ENCODE results near the gene S100PBP. TPM values are rescaled to one million over a fixed set of nuclear protein-coding genes. Genes with fewer than 3 reads are reported as not detected.

S100PBP gene
- total and polyA plus RNA-seq, 9 of the 15 experiments (the other 6 are each of a cell fraction or from before 2014, with no cell fraction given): 22.9 to 60.2 (median 32.9) TPM

GRCh38 chr1:32907435-32907834 is 90.0 kb downstream of the S100PBP start (continued):
- no peak for TF ChIP-seq MBD1 (CRISPR knock-in tag; IDR thresholded peaks at IDR 0.05)
- peak; percentile 88 for TF ChIP-seq RFX1 (IDR thresholded peaks at IDR 0.05)
- TF ChIP-seq NBN (IDR thresholded peaks at IDR 0.05; ENCODE audit: low read depth): no peak
- no peak for TF ChIP-seq TCF7L2 (IDR thresholded peaks at IDR 0.05; ENCODE audit: low read depth, low read length)
- no peak for TF ChIP-seq NR0B1 (IDR thresholded peaks at IDR 0.05; ENCODE audit: partially characterized antibody)
- TF ChIP-seq MYNN (IDR thresholded peaks at IDR 0.05): peak; percentile 100
- TF ChIP-seq MYNN (CRISPR knock-in tag; IDR thresholded peaks at IDR 0.05): peak; percentile 97
- TF ChIP-seq ZNF764 (CRISPR knock-in tag; IDR thresholded peaks at IDR 0.05; ENCODE audit: low read depth): 0 out of 2 replicates have a peak, but pooled peaks have one; percentile 13
- TF ChIP-seq SMARCE1 (IDR thresholded peaks at IDR 0.05): peak; percentile 19; the same call in 1 of the 2 replicates
- peak; percentile 96 for TF ChIP-seq SPI1 (IDR thresholded peaks at IDR 0.05; ENCODE audit: borderline replicate concordance, low read depth, low read length)
- no peak for TF ChIP-seq PBX2 (CRISPR knock-in tag; IDR thresholded peaks at IDR 0.05; ENCODE audit: low read depth)
- TF ChIP-seq PBX2 (tag; conservative IDR thresholded peaks at IDR 0.05; ENCODE audit: low read depth): 0 out of 2 replicates have a peak, but pooled peaks have one; percentile 42
- no peak for TF ChIP-seq SRSF7 (optimal IDR thresholded peaks at IDR 0.05; ENCODE audit: low read depth, low read length)

Other genes with a start within 250 kb of the S100PBP start
Only the 7 nearest of the 9 such genes appear.
- gene RBBP4, start 166.4 kb upstream of the S100PBP start, total RNA-seq (2014; rRNA removed): 185 and 228 TPM in 2 replicates
- 321 and 363 TPM in 2 replicates for gene RBBP4, start 166.4 kb upstream of the S100PBP start, total RNA-seq (2014; rRNA removed; fragmentation: Illumina TruSeq; extraction: Trizol)
- gene RBBP4, start 166.4 kb upstream of the S100PBP start, total RNA-seq (2015; rRNA removed; fragmentation: Illumina TruSeq; extraction: Trizol): 245 and 259 TPM in 2 replicates
- 387 and 409 TPM in 2 replicates for gene RBBP4, start 166.4 kb upstream of the S100PBP start, total RNA-seq (2021)
- 193 and 262 TPM in 2 replicates for gene RBBP4, start 166.4 kb upstream of the S100PBP start, polyA plus RNA-seq (2011; rRNA removed)
- 293 and 326 TPM in 2 replicates for gene RBBP4, start 166.4 kb upstream of the S100PBP start, polyA plus RNA-seq (2014; fragmentation: Illumina TruSeq; extraction: Trizol)
- 100 to 1,000 TPM; 248 to 285 TPM for gene RBBP4, start 166.4 kb upstream of the S100PBP start, polyA plus RNA-seq (2014; fragmentation: Nextera tagmentation; extraction: Ambion mirVana)
- gene RBBP4, start 166.4 kb upstream of the S100PBP start, polyA plus RNA-seq (2014; rRNA removed): 247 and 254 TPM in 2 replicates
- 0.86 and 1.1 TPM in 2 replicates for gene SYNC, start 114.9 kb upstream of the S100PBP start, total RNA-seq (2014; rRNA removed)
- 0.83 and 0.91 TPM in 2 replicates for gene SYNC, start 114.9 kb upstream of the S100PBP start, total RNA-seq (2014; rRNA removed; fragmentation: Illumina TruSeq; extraction: Trizol)
- 0.87 and 1.1 TPM in 2 replicates for gene SYNC, start 114.9 kb upstream of the S100PBP start, total RNA-seq (2015; rRNA removed; fragmentation: Illumina TruSeq; extraction: Trizol)
- 0.62 and 0.87 TPM in 2 replicates for gene SYNC, start 114.9 kb upstream of the S100PBP start, total RNA-seq (2021)
- 0.43 and 0.98 TPM in 2 replicates for gene SYNC, start 114.9 kb upstream of the S100PBP start, polyA plus RNA-seq (2011; rRNA removed)
- 0.84 and 1.1 TPM in 2 replicates for gene SYNC, start 114.9 kb upstream of the S100PBP start, polyA plus RNA-seq (2014; fragmentation: Illumina TruSeq; extraction: Trizol)
- under 1 TPM; 0.49 to 0.74 TPM for gene SYNC, start 114.9 kb upstream of the S100PBP start, polyA plus RNA-seq (2014; fragmentation: Nextera tagmentation; extraction: Ambion mirVana)
- 0.88 and 1.1 TPM in 2 replicates for gene SYNC, start 114.9 kb upstream of the S100PBP start, polyA plus RNA-seq (2014; rRNA removed)
- gene YARS1, start 295 bp upstream of the S100PBP start, total RNA-seq (2014; rRNA removed): 336 and 418 TPM in 2 replicates
- gene YARS1, start 295 bp upstream of the S100PBP start, total RNA-seq (2014; rRNA removed; fragmentation: Illumina TruSeq; extraction: Trizol): 207 and 229 TPM in 2 replicates
- 127 TPM in 2 replicates for gene YARS1, start 295 bp upstream of the S100PBP start, total RNA-seq (2015; rRNA removed; fragmentation: Illumina TruSeq; extraction: Trizol)
- 276 and 306 TPM in 2 replicates for gene YARS1, start 295 bp upstream of the S100PBP start, total RNA-seq (2021)
- 166 and 174 TPM in 2 replicates for gene YARS1, start 295 bp upstream of the S100PBP start, polyA plus RNA-seq (2011; rRNA removed)
- 312 and 330 TPM in 2 replicates for gene YARS1, start 295 bp upstream of the S100PBP start, polyA plus RNA-seq (2014; fragmentation: Illumina TruSeq; extraction: Trizol)
- 10 to 100 TPM; 66.2 to 92.8 TPM for gene YARS1, start 295 bp upstream of the S100PBP start, polyA plus RNA-seq (2014; fragmentation: Nextera tagmentation; extraction: Ambion mirVana)
- gene YARS1, start 295 bp upstream of the S100PBP start, polyA plus RNA-seq (2014; rRNA removed): 182 and 201 TPM in 2 replicates
- gene FNDC5, start 53.3 kb downstream of the S100PBP start, total RNA-seq (2014; rRNA removed): 0.14 and 0.61 TPM in 2 replicates
- 0.25 and 0.48 TPM in 2 replicates for gene FNDC5, start 53.3 kb downstream of the S100PBP start, total RNA-seq (2014; rRNA removed; fragmentation: Illumina TruSeq; extraction: Trizol)
- gene FNDC5, start 53.3 kb downstream of the S100PBP start, total RNA-seq (2015; rRNA removed; fragmentation: Illumina TruSeq; extraction: Trizol): 0.22 and 0.41 TPM in 2 replicates
- 0.38 and 0.56 TPM in 2 replicates for gene FNDC5, start 53.3 kb downstream of the S100PBP start, total RNA-seq (2021)
- 2.1 and 2.5 TPM in 2 replicates for gene FNDC5, start 53.3 kb downstream of the S100PBP start, polyA plus RNA-seq (2011; rRNA removed)
- gene FNDC5, start 53.3 kb downstream of the S100PBP start, polyA plus RNA-seq (2014; fragmentation: Illumina TruSeq; extraction: Trizol): 0.17 and 0.25 TPM in 2 replicates
- under 1 TPM; 0.06 to 0.10 TPM for gene FNDC5, start 53.3 kb downstream of the S100PBP start, polyA plus RNA-seq (2014; fragmentation: Nextera tagmentation; extraction: Ambion mirVana)
- 0.12 and 0.24 TPM in 2 replicates for gene FNDC5, start 53.3 kb downstream of the S100PBP start, polyA plus RNA-seq (2014; rRNA removed)
- gene HPCA, start 68.8 kb downstream of the S100PBP start, total RNA-seq (2014; rRNA removed): not detected in 2 replicates
- not detected in 2 replicates for gene HPCA, start 68.8 kb downstream of the S100PBP start, total RNA-seq (2014; rRNA removed; fragmentation: Illumina TruSeq; extraction: Trizol)
- gene HPCA, start 68.8 kb downstream of the S100PBP start, total RNA-seq (2015; rRNA removed; fragmentation: Illumina TruSeq; extraction: Trizol): not detected in 2 replicates
- not detected in 2 replicates for gene HPCA, start 68.8 kb downstream of the S100PBP start, total RNA-seq (2021)
- not detected in 2 replicates for gene HPCA, start 68.8 kb downstream of the S100PBP start, polyA plus RNA-seq (2011; rRNA removed)
- gene HPCA, start 68.8 kb downstream of the S100PBP start, polyA plus RNA-seq (2014; fragmentation: Illumina TruSeq; extraction: Trizol): not detected in 2 replicates
- not detected for gene HPCA, start 68.8 kb downstream of the S100PBP start, polyA plus RNA-seq (2014; fragmentation: Nextera tagmentation; extraction: Ambion mirVana)
- gene HPCA, start 68.8 kb downstream of the S100PBP start, polyA plus RNA-seq (2014; rRNA removed): not detected in 2 replicates
- gene TMEM54, start 83.7 kb downstream of the S100PBP start, total RNA-seq (2014; rRNA removed): 12.8 and 14.5 TPM in 2 replicates
- gene TMEM54, start 83.7 kb downstream of the S100PBP start, total RNA-seq (2014; rRNA removed; fragmentation: Illumina TruSeq; extraction: Trizol): 1.2 and 2.1 TPM in 2 replicates
- 3.8 TPM in 2 replicates for gene TMEM54, start 83.7 kb downstream of the S100PBP start, total RNA-seq (2015; rRNA removed; fragmentation: Illumina TruSeq; extraction: Trizol)
- 13.1 and 15.1 TPM in 2 replicates for gene TMEM54, start 83.7 kb downstream of the S100PBP start, total RNA-seq (2021)
- 16.2 and 31.0 TPM in 2 replicates for gene TMEM54, start 83.7 kb downstream of the S100PBP start, polyA plus RNA-seq (2011; rRNA removed)
- gene TMEM54, start 83.7 kb downstream of the S100PBP start, polyA plus RNA-seq (2014; fragmentation: Illumina TruSeq; extraction: Trizol): 8.2 and 11.8 TPM in 2 replicates
- gene TMEM54, start 83.7 kb downstream of the S100PBP start, polyA plus RNA-seq (2014; fragmentation: Nextera tagmentation; extraction: Ambion mirVana): 1 to 10 TPM in 1 of 2 experiments, under 1 TPM in 1; 1.00 to 1.7 TPM
- 9.8 and 13.3 TPM in 2 replicates for gene TMEM54, start 83.7 kb downstream of the S100PBP start, polyA plus RNA-seq (2014; rRNA removed)
- 9.6 and 11.8 TPM in 2 replicates for gene RNF19B, start 147.2 kb downstream of the S100PBP start, total RNA-seq (2014; rRNA removed)
- 9.1 and 10.2 TPM in 2 replicates for gene RNF19B, start 147.2 kb downstream of the S100PBP start, total RNA-seq (2014; rRNA removed; fragmentation: Illumina TruSeq; extraction: Trizol)
- 10.5 and 10.9 TPM in 2 replicates for gene RNF19B, start 147.2 kb downstream of the S100PBP start, total RNA-seq (2015; rRNA removed; fragmentation: Illumina TruSeq; extraction: Trizol)
- gene RNF19B, start 147.2 kb downstream of the S100PBP start, total RNA-seq (2021): 14.9 TPM in 2 replicates
- 10.2 and 14.3 TPM in 2 replicates for gene RNF19B, start 147.2 kb downstream of the S100PBP start, polyA plus RNA-seq (2011; rRNA removed)
- gene RNF19B, start 147.2 kb downstream of the S100PBP start, polyA plus RNA-seq (2014; fragmentation: Illumina TruSeq; extraction: Trizol): 14.1 and 14.6 TPM in 2 replicates
- 1 to 10 TPM; 2.6 to 2.8 TPM for gene RNF19B, start 147.2 kb downstream of the S100PBP start, polyA plus RNA-seq (2014; fragmentation: Nextera tagmentation; extraction: Ambion mirVana)
- gene RNF19B, start 147.2 kb downstream of the S100PBP start, polyA plus RNA-seq (2014; rRNA removed): 10.1 and 11.6 TPM in 2 replicates

Measured in K562 (cell line).